Measurements from ENCODE around the gene RETREG2.

DNA sequence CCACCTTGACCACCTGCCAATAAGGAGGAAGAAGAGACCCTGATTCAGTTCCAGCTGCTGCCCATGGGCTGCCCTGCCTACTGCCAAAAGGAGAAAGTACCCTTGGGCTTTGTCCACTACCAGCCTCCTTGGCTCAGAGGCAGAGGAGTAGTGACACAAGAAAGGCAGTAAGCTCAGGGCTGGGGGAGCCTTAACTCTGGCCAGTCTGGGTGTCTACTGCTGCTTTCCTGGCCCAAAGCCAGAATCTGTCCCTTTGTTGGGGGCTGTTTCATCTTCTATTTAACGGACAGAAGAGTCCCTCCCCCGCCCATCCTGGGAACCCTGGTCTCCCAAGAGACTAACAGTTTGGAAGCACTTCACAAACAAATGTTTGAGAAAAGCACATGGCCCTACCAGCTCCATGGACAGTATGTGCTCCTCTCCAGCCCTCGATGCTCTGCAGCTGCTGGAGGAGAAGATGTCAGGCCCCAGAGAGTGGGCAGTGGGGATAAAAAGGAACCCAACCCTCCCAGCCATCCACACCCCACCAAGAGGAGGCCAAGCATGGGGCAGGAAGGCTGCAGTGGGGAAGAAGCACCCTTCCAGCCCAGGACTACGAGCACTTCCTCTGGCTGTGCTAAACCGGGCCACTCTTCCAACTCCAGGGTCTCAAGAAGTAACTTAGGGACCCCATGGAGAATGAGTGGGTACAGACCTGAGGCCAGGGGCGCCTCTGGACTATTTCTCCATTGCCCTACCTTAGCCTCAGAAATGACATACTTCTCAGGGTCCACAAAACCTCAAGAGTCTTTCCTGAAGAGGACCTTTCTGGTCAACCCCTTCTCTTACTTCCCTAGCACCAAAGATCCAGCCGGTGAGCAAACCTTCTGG is 50.2 kb downstream of the RETREG2 start:
- no peak for TF ChIP-seq RCOR1 (IDR thresholded peaks at IDR 0.05; ENCODE audit: insufficient replicate concordance, low read length)
- TF ChIP-seq, protein P1, sequence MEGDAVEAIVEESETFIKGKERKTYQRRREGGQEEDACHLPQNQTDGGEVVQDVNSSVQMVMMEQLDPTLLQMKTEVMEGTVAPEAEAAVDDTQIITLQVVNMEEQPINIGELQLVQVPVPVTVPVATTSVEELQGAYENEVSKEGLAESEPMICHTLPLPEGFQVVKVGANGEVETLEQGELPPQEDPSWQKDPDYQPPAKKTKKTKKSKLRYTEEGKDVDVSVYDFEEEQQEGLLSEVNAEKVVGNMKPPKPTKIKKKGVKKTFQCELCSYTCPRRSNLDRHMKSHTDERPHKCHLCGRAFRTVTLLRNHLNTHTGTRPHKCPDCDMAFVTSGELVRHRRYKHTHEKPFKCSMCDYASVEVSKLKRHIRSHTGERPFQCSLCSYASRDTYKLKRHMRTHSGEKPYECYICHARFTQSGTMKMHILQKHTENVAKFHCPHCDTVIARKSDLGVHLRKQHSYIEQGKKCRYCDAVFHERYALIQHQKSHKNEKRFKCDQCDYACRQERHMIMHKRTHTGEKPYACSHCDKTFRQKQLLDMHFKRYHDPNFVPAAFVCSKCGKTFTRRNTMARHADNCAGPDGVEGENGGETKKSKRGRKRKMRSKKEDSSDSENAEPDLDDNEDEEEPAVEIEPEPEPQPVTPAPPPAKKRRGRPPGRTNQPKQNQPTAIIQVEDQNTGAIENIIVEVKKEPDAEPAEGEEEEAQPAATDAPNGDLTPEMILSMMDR (conservative IDR thresholded peaks at IDR 0.05; ENCODE audit: low read depth, low read length) = no peak
- no peak for TF ChIP-seq RAD21 (IDR thresholded peaks at IDR 0.05; ENCODE audit: low read length)
- no peak for TF ChIP-seq POLR2A (IDR thresholded peaks at IDR 0.05; ENCODE audit: low read depth, low read length)
- no peak for TF ChIP-seq NFE2L2 (IDR thresholded peaks at IDR 0.05; ENCODE audit: low read depth, low read length)
- no peak for TF ChIP-seq RFX5 (IDR thresholded peaks at IDR 0.05; ENCODE audit: low read depth, low read length)
- TF ChIP-seq CEBPB (IDR thresholded peaks at IDR 0.05; ENCODE audit: low read depth, low read length) = no peak
- no peak for TF ChIP-seq MAFK (IDR thresholded peaks at IDR 0.05; ENCODE audit: low read depth, low read length)
- TF ChIP-seq, protein P2, sequence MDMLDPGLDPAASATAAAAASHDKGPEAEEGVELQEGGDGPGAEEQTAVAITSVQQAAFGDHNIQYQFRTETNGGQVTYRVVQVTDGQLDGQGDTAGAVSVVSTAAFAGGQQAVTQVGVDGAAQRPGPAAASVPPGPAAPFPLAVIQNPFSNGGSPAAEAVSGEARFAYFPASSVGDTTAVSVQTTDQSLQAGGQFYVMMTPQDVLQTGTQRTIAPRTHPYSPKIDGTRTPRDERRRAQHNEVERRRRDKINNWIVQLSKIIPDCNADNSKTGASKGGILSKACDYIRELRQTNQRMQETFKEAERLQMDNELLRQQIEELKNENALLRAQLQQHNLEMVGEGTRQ (IDR thresholded peaks at IDR 0.05; ENCODE audit: low read depth, low read length) = no peak
- TF ChIP-seq SMC3 (IDR thresholded peaks at IDR 0.05; ENCODE audit: low read depth, low read length) = no peak
- TF ChIP-seq, protein P3, sequence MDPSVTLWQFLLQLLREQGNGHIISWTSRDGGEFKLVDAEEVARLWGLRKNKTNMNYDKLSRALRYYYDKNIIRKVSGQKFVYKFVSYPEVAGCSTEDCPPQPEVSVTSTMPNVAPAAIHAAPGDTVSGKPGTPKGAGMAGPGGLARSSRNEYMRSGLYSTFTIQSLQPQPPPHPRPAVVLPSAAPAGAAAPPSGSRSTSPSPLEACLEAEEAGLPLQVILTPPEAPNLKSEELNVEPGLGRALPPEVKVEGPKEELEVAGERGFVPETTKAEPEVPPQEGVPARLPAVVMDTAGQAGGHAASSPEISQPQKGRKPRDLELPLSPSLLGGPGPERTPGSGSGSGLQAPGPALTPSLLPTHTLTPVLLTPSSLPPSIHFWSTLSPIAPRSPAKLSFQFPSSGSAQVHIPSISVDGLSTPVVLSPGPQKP (IDR thresholded peaks at IDR 0.05; ENCODE audit: borderline replicate concordance, low read depth, low read length) = no peak
- TF ChIP-seq FOS (IDR thresholded peaks at IDR 0.05; ENCODE audit: low read depth, low read length) = no peak

All from IMR-90 (cell line).